Measurements from ENCODE around the gene RUNX2.

The RUNX2 gene

DNA sequence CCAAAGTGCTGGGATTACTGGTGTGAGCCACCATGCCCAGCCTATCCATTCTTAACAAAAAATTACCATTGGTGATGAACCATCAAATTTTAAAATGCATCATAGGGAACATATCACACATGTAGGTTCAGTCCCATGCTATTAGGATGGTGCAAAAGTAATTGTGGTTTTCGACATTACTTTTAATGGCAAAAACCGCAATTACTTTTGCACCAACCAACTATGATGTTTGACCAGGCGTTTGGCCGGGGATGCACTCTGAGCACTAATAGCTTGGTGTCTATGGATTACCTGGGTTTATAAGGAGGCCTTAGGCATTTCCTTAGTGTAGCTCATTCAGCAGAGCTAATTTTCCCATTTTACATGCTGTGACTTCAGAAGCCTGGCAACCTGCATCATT is 296.1 kb downstream of the RUNX2 start:
- DNase-seq (ENCODE audit: low read depth): no peak

GRCh38 chr6:45625191-45625664 is 297.1 kb downstream of the RUNX2 start:
- no peak for DNase-seq (ENCODE audit: low read depth)

DNA sequence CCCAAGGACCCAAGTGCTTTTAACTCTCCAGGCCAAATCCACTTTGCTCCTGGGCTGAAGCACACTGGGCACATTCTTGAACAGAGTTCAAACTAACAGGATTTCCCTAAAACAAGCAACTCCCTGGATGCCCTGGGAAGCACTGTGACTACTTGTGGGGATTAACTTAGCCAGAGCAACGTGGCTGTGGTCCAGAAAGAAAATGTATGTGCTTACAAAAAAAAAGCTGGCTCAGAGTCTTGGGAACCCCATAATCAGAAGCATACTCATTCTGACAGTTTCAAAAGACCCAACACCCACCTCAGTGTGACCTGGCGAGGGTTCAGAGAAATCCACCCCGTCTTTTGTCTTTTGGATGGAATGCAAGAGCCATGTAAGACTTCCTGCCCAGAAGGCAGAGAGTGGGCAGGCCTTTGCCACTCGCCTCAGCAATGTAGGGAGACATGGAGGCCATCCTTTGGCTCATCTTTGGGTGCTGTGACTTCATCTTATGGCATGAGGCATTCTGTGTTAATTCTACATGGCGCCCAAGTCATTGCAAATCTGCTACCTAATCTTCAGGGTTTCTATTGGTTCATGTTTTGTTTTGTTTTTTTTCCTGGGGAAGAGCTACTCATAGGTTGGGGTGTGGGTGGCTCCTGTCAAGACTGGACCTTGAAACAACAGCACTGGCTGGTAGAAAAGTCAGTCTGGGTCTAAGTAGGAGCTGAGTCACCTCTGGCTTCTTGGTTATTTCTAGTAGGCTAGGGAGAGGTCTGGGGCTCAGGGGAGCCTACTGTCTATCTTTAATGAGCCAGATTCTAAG is 298.2 kb downstream of the RUNX2 start:
- peak; percentile 83 for DNase-seq (ENCODE audit: low read depth)

GRCh38 chr6:45630314-45630713 is 302.2 kb downstream of the RUNX2 start:
- no peak for DNase-seq (ENCODE audit: low read depth)

GRCh38 chr6:45630801-45631200 is 302.7 kb downstream of the RUNX2 start:
- no peak for DNase-seq (ENCODE audit: low read depth)

DNA sequence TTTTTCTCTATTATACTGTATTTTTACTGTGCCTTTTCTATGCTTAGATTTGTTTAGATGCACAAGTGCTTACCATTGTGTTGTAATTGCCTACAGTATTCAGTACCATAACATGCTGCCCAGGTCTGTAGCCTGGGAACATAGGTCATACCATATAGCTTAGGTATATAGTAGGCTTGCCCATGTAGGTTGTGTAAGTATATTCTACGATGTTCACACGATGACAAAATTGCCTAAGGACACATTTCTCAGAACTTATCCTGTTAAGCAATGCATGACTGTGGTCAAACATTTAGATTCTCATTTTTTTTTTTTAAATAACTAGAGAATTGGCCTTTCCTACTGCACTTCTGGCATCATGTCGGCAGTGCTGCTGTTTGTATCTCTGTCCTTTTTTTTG is 303.3 kb downstream of the RUNX2 start:
- DNase-seq (ENCODE audit: low read depth): no peak

DNA sequence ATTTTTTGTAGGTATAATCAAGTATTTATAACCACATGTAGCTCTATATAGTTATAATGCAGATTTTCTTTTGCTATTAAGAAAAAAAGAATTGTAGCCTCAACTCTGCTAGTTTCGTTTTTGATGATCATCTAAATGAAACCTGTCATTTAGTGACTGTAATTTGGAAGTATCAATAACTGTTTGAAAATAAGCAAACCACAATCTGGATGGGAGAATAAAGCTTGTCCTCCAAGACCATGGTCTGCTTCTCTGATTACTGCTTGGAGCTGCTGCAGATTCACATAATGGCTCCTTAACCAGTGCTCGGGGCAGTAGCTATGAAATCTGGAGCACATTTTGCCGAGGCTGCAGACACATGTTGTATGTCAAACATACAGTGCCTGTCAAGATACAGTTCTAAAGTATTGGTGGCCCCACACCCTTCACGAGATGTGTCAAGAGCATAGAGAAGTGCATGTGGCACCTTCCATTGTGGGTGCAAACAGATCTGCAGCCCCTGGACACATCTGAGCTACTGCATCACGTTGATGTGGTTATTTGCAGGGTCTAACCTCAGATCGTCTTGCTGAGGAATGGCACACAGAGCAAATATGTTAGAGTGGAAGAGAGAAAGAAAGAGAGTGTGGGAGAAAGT is 305.3 kb downstream of the RUNX2 start:
- no peak for DNase-seq (ENCODE audit: low read depth)

DNA sequence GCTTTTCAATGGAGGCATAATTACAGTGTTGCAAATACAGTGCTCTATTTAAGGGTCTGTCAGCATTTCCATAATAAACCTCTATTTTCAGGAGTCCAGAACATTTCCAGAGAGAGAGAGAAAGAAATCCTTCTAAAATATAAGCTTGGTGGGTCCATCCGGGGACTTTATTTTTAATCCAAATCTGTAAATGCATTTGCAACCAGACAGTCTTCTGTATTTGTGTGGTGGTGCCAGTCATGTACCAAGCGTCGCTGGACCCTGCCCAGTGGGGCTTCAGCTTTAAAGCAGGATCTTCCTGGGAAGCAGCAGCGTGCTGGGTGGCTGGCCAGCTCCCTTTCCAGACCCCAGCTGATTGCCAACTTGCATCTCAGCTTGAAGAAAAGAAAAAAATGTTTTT is 306.1 kb downstream of the RUNX2 start:
- no peak for DNase-seq (ENCODE audit: low read depth)

DNA sequence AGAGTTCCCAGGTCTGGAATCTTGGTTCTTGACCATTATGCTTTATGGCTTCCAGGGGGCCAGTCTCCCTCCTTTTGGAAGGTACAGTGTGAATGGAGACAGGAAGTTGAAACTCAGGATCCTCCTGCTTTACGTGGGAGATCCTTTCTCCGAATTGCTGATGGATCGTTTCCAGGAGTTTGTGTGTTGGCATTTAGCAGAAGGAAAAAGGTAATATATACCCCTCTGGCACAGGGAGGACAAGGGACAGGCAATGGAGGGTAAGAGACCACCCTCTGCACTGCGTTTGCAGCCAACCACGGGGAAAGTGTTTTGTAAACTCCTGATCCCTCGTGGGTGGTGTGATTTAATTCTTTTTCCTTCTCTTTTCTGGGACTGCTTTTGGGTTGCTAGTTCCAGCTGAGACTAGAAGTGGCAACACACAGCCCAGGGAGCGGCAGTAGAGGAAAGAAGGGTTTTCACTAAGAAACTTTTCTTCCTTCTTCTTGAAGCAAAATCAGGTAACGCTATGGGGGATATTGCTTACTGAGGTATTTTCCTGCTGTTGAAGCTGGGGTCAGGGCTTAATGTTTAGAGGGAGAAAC is 307.2 kb downstream of the RUNX2 start:
- no peak for DNase-seq (ENCODE audit: low read depth)

DNA sequence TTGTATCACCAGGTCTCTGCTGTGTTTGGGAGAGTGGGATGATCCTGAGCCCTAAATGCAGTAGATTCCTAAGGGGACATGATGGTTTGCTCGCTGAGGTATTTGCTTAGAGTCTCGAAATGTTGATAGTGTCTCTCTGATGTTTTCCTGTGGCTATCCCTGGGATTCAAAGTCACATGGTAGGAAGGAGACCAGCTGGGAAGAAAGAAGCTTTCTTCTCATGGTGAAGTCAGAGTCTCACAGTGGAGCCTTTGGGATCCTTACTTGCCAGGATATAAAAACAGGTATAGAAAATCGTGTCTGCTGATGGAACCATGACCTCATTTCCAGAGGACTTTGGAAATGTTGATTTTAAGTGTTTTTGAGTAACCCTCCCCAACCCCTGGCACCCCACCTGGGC is 308.9 kb downstream of the RUNX2 start:
- DNase-seq (ENCODE audit: low read depth): no peak

- DNase-seq (ENCODE audit: low read depth): no peak
Measured at GRCh38 chr6:45637611-45638257, 309.6 kb downstream of the RUNX2 start.

GRCh38 chr6:45640081-45640491 is 312.0 kb downstream of the RUNX2 start:
- no peak for DNase-seq (ENCODE audit: low read depth)

GRCh38 chr6:45640811-45641210 is 312.7 kb downstream of the RUNX2 start:
- DNase-seq (ENCODE audit: low read depth): no peak

- no peak for DNase-seq (ENCODE audit: low read depth)
Measured at GRCh38 chr6:45642331-45643125, 314.4 kb downstream of the RUNX2 start.

- DNase-seq (ENCODE audit: low read depth): no peak
Measured at GRCh38 chr6:45643126-45643525, 315.0 kb downstream of the RUNX2 start.

DNA sequence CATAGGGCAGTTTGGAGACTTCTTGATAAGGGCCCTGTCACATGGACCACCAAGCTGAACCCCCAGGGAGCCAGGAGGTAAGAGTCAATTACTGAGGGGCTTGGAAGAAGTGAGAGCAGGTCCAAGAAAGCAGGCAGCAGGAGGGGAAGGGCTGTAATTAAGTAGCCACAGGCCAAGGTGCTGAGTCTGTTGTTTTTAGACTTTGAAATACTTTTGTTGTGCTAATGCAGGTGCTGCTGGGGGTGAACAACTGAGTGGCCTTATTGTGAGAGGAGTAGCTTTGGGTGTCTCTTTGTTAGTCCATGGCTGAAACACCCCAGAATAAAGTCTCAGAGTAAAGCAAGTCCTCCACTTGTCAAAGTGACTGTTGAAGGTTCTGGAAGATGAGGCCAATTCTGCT is 316.6 kb downstream of the RUNX2 start:
- no peak for DNase-seq (ENCODE audit: low read depth)

DNA sequence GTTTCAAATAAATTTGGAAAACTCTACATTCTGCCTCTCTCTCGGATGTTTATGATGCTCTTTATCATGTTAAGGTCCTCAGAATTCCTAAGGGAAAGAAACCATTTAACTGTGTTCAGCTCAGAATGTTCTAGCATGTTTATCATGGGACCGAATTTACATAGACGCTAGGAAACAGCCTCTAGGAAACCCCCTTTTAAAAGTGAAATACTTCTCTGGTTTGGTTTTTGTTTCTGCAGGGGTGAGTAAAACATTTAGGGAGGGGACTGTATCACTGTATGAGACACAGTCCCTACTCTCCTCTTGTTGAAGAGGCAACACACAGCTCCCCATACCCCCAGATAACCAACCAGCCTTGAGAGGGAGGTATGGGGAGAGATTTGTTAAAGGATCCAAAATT is 317.2 kb downstream of the RUNX2 start:
- no peak for DNase-seq (ENCODE audit: low read depth)

GRCh38 chr6:45647341-45648261 is 319.5 kb downstream of the RUNX2 start:
- DNase-seq (ENCODE audit: low read depth): no peak

DNA sequence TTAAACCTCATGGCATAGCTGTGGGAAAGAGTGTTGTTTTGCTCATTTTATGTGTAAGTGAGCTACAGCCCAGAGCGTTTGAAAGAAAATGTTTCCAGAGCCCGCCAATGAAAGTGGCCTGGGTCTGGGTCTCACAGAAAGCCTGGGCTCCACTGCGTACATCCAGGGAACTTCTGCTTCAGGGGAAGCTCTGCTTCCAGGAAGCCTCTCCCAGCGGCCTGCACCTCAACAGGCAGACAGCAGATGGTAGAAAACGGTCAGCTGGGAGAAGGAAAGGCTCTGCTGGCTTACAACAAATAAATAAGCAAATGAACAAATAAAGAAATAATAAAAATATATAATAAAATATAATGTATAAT is 320.1 kb downstream of the RUNX2 start:
- no peak for DNase-seq (ENCODE audit: low read depth)

DNA sequence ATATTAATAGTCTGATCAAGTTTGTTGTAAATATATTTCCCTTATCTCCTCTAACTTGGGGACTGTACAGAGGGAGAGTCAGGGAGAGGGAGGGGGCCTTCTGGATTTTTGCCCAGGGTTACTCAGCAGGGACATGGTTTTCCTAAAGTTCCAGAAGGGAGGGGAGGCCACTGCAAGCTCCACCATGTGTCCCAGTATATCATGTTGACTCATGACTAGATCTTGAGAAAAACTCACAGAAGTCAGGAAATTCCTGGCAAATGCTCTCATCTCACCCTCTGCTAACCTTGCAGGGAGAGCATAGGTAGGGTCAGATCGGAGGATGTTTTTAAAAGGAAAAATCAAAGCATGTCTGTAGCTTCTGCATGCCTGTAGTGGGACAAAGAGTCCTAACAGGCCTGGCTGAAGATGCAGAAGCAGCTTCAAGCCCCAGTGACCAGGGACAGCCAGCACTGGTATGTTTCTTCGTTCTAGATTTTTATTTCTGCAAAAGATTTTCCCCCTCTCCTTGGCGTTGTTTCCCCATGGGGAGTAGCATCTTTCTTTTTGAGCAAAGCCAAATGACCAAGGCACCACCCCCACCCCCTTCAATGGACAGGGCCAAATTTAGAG is 322.5 kb downstream of the RUNX2 start:
- DNase-seq (ENCODE audit: low read depth): peak; percentile 90

Data from HS-5 (cell line).